Iris pigment epithelial cell (primary cell): ENCODE measurements around the gene DIP2C.
A peak's percentile ranks its signal among the peaks of the same experiment; 100 is the strongest.

Source experiments
- DNase-seq: peaks from one replicate; pipeline ENCODE4 v3.0.0-alpha.2; 2011; ENCODE audit warnings: low read depth

DIP2C gene

GRCh38 chr10:571166-571565 is 118.3 kb downstream of the DIP2C start:
- no peak for DNase-seq

- DNase-seq, result no peak
Measured at GRCh38 chr10:570628-571163, 118.8 kb downstream of the DIP2C start.

GRCh38 chr10:569961-570627 is 119.4 kb downstream of the DIP2C start:
- DNase-seq, result no peak

- DNase-seq, result no peak
Measured at GRCh38 chr10:568848-569247, 120.6 kb downstream of the DIP2C start.

GRCh38 chr10:567869-568268 is 121.6 kb downstream of the DIP2C start:
- DNase-seq, result no peak

- no peak for DNase-seq
Measured at GRCh38 chr10:566241-566885, 123.1 kb downstream of the DIP2C start.

- DNase-seq, result no peak
Measured at GRCh38 chr10:565676-566075, 123.8 kb downstream of the DIP2C start.

- no peak for DNase-seq
Measured at GRCh38 chr10:565146-565545, 124.3 kb downstream of the DIP2C start.

- no peak for DNase-seq
Measured at GRCh38 chr10:563827-564226, 125.6 kb downstream of the DIP2C start.

- no peak for DNase-seq
Measured at GRCh38 chr10:562142-562541, 127.3 kb downstream of the DIP2C start.

- DNase-seq, result no peak
Measured at GRCh38 chr10:561721-562120, 127.7 kb downstream of the DIP2C start.

GRCh38 chr10:560314-560992 is 129.0 kb downstream of the DIP2C start:
- DNase-seq, result no peak

GRCh38 chr10:559767-560047 is 129.8 kb downstream of the DIP2C start:
- DNase-seq, result no peak

- DNase-seq, result no peak
Measured at GRCh38 chr10:558891-559766, 130.3 kb downstream of the DIP2C start.

- DNase-seq, result no peak
Measured at GRCh38 chr10:558364-558763, 131.1 kb downstream of the DIP2C start.

GRCh38 chr10:557792-558328 is 131.6 kb downstream of the DIP2C start:
- DNase-seq, result no peak

- DNase-seq, result no peak
Measured at GRCh38 chr10:556971-557637, 132.4 kb downstream of the DIP2C start.

GRCh38 chr10:555682-556350 is 133.7 kb downstream of the DIP2C start:
- no peak for DNase-seq

- DNase-seq, result no peak
Measured at GRCh38 chr10:555281-555680, 134.2 kb downstream of the DIP2C start.

- peak; percentile 68 for DNase-seq
Measured at GRCh38 chr10:554182-554848, 135.2 kb downstream of the DIP2C start.
